ENCODE results near the gene FSTL5. TPM values are rescaled to one million over a fixed set of nuclear protein-coding genes. Genes with fewer than 3 reads are reported as not detected.

Gene FSTL5
- total RNA-seq, 5 donors from 2014 or later (not counting 1 experiment from before 2014, with no cell fraction given), result not detected

- Mint-ChIP-seq H3K27me3 (no peaks in the 10 kb centered on the region), H3K27ac (no peak overlapping the region), H3K4me3 (no peak overlapping the region), H3K36me3 (no peaks in the 10 kb centered on the region), H3K9me3 (peaks cover 4 to 5% (median 5%) of the 10 kb centered on the region in 3 donors), H3K4me1 (no peaks in the 10 kb centered on the region)
- CTCF ChIA-PET, result no interaction called here
- H3K9me3 ChIP-seq, result no peaks in the 10 kb centered on the region
- no peak overlapping the region for H3K4me3 ChIP-seq (ENCODE audit: control insufficient read depth in 1 of 2, extremely low read depth in 1 of 2, low read length in 1 of 2)
- no peaks in the 10 kb centered on the region for H3K36me3 ChIP-seq (ENCODE audit: control insufficient read depth in 2 of 2, extremely low read depth in 1 of 2, insufficient read depth in 1 of 2, low read length in 1 of 2)
- DNase-seq, result no peak
- 82% methylated on average over 2 of the region's 2 CpGs for WGBS (ENCODE audit: insufficient coverage)
- no peaks in the 10 kb centered on the region for H3K27me3 ChIP-seq (replicated peaks in 1 of 2; ENCODE audit: control insufficient read depth in 2 of 2, extremely low read depth in 1 of 2, insufficient read depth in 2 of 2, low read length in 1 of 2)
- no peaks in the 10 kb centered on the region for H3K4me1 ChIP-seq (ENCODE audit: control insufficient read depth in 1 of 2, extremely low read depth in 1 of 2, insufficient read depth in 2 of 2, low read length in 2 of 2)
- POLR2A ChIA-PET, result no interaction called here
- H3K27ac ChIP-seq (ENCODE audit: low read length), result no peak overlapping the region
- ATAC-seq (replicated peaks in 1 of 4), result no peak
Measured at GRCh38 chr4:162016991-162017390, 146.8 kb downstream of the FSTL5 start.

GRCh38 chr4:162016219-162016618 lies 147.6 kb downstream of the FSTL5 start:
- no peak for ATAC-seq (replicated peaks in 1 of 4)
- H3K27ac Mint-ChIP-seq, result no peak overlapping the region
- CTCF ChIA-PET, result no interaction called here

GRCh38 chr4:162015090-162015489 lies 148.7 kb downstream of the FSTL5 start:
- Histone ChIP-seq H3K9me3 (no peaks in the 10 kb centered on the region), H3K4me1 (ENCODE audit: control insufficient read depth in 1 of 2, extremely low read depth in 1 of 2, insufficient read depth in 2 of 2, low read length in 2 of 2) (no peaks in the 10 kb centered on the region), H3K27me3 (replicated peaks in 1 of 2; ENCODE audit: control insufficient read depth in 2 of 2, extremely low read depth in 1 of 2, insufficient read depth in 2 of 2, low read length in 1 of 2) (no peaks in the 10 kb centered on the region), H3K36me3 (ENCODE audit: control insufficient read depth in 2 of 2, extremely low read depth in 1 of 2, insufficient read depth in 1 of 2, low read length in 1 of 2) (no peaks in the 10 kb centered on the region), H3K27ac (ENCODE audit: low read length) (no peak overlapping the region), H3K4me3 (ENCODE audit: control insufficient read depth in 1 of 2, extremely low read depth in 1 of 2, low read length in 1 of 2) (no peak overlapping the region)
- Mint-ChIP-seq H3K36me3 (no peaks in the 10 kb centered on the region), H3K4me3 (no peak overlapping the region), H3K9me3 (peaks cover 4 to 8% (median 6%) of the 10 kb centered on the region in 3 donors), H3K4me1 (no peaks in the 10 kb centered on the region), H3K27ac (no peak overlapping the region), H3K27me3 (no peaks in the 10 kb centered on the region)
- ChIA-PET CTCF (no interaction called here), POLR2A (no interaction called here)
- 0% methylated on average over 1 of the region's 3 CpGs for WGBS (ENCODE audit: insufficient coverage)
- DNase-seq, result no peak
- ATAC-seq (replicated peaks in 1 of 4), result no peak

More at GRCh38 chr4:162016219-162016618, 147.6 kb downstream of the FSTL5 start:
- Mint-ChIP-seq H3K9me3 (peaks cover under 1 to 8% (median 3%) of the 10 kb centered on the region in 3 donors), H3K36me3 (no peaks in the 10 kb centered on the region), H3K4me1 (no peaks in the 10 kb centered on the region), H3K4me3 (no peak overlapping the region), H3K27me3 (no peaks in the 10 kb centered on the region)
- Histone ChIP-seq H3K4me3 (ENCODE audit: control insufficient read depth in 1 of 2, extremely low read depth in 1 of 2, low read length in 1 of 2) (no peak overlapping the region), H3K27me3 (replicated peaks in 1 of 2; ENCODE audit: control insufficient read depth in 2 of 2, extremely low read depth in 1 of 2, insufficient read depth in 2 of 2, low read length in 1 of 2) (no peaks in the 10 kb centered on the region), H3K4me1 (ENCODE audit: control insufficient read depth in 1 of 2, extremely low read depth in 1 of 2, insufficient read depth in 2 of 2, low read length in 2 of 2) (no peaks in the 10 kb centered on the region), H3K36me3 (ENCODE audit: control insufficient read depth in 2 of 2, extremely low read depth in 1 of 2, insufficient read depth in 1 of 2, low read length in 1 of 2) (no peaks in the 10 kb centered on the region), H3K9me3 (no peaks in the 10 kb centered on the region), H3K27ac (ENCODE audit: low read length) (no peak overlapping the region)
- WGBS (ENCODE audit: insufficient coverage), result no CpG with 5 or more reads among the region's 1 CpG
- DNase-seq, result no peak
- POLR2A ChIA-PET, result no interaction called here

- peaks cover 3 to 12% (median 4%) of the 10 kb centered on the region in 3 donors for H3K9me3 Mint-ChIP-seq
- Histone ChIP-seq H3K36me3 (ENCODE audit: control insufficient read depth in 2 of 2, extremely low read depth in 1 of 2, insufficient read depth in 1 of 2, low read length in 1 of 2) (no peaks in the 10 kb centered on the region), H3K27ac (ENCODE audit: low read length) (no peak overlapping the region), H3K27me3 (replicated peaks in 1 of 2; ENCODE audit: control insufficient read depth in 2 of 2, extremely low read depth in 1 of 2, insufficient read depth in 2 of 2, low read length in 1 of 2) (no peaks in the 10 kb centered on the region), H3K4me1 (ENCODE audit: control insufficient read depth in 1 of 2, extremely low read depth in 1 of 2, insufficient read depth in 2 of 2, low read length in 2 of 2) (no peaks in the 10 kb centered on the region), H3K4me3 (ENCODE audit: control insufficient read depth in 1 of 2, extremely low read depth in 1 of 2, low read length in 1 of 2) (no peak overlapping the region), H3K9me3 (no peaks in the 10 kb centered on the region)
- no peak overlapping the region for H3K27ac Mint-ChIP-seq
- H3K4me3 Mint-ChIP-seq, result no peak overlapping the region
- no peaks in the 10 kb centered on the region for H3K36me3 Mint-ChIP-seq
- ChIA-PET POLR2A (no interaction called here), CTCF (no interaction called here)
- ATAC-seq (replicated peaks in 1 of 4), result no peak
- H3K27me3 Mint-ChIP-seq, result no peaks in the 10 kb centered on the region
- H3K4me1 Mint-ChIP-seq, result no peaks in the 10 kb centered on the region
- no peak for DNase-seq
- WGBS (ENCODE audit: insufficient coverage), result no CpG with 5 or more reads among the region's 2 CpGs
Measured at GRCh38 chr4:162011089-162011488, 152.7 kb downstream of the FSTL5 start.

- Mint-ChIP-seq H3K9me3 (peaks cover 3 to 12% (median 4%) of the 10 kb centered on the region in 3 donors), H3K27me3 (no peaks in the 10 kb centered on the region), H3K4me3 (no peak overlapping the region), H3K4me1 (no peaks in the 10 kb centered on the region), H3K27ac (no peak overlapping the region), H3K36me3 (no peaks in the 10 kb centered on the region)
- no peak for ATAC-seq (replicated peaks in 1 of 4)
- Histone ChIP-seq H3K27ac (ENCODE audit: low read length) (no peak overlapping the region), H3K4me3 (ENCODE audit: control insufficient read depth in 1 of 2, extremely low read depth in 1 of 2, low read length in 1 of 2) (no peak overlapping the region), H3K27me3 (replicated peaks in 1 of 2; ENCODE audit: control insufficient read depth in 2 of 2, extremely low read depth in 1 of 2, insufficient read depth in 2 of 2, low read length in 1 of 2) (no peaks in the 10 kb centered on the region), H3K36me3 (ENCODE audit: control insufficient read depth in 2 of 2, extremely low read depth in 1 of 2, insufficient read depth in 1 of 2, low read length in 1 of 2) (no peaks in the 10 kb centered on the region), H3K4me1 (ENCODE audit: control insufficient read depth in 1 of 2, extremely low read depth in 1 of 2, insufficient read depth in 2 of 2, low read length in 2 of 2) (no peaks in the 10 kb centered on the region), H3K9me3 (no peaks in the 10 kb centered on the region)
- ChIA-PET POLR2A (no interaction called here), CTCF (no interaction called here)
- DNase-seq, result no peak
- no CpG with 5 or more reads among the region's 2 CpGs for WGBS (ENCODE audit: insufficient coverage)
Measured at GRCh38 chr4:162010362-162010761, 153.4 kb downstream of the FSTL5 start.

GRCh38 chr4:161992317-161992716 lies 171.5 kb downstream of the FSTL5 start:
- 95% methylated on average over 2 of the region's 7 CpGs for WGBS (ENCODE audit: insufficient coverage)
- ChIA-PET CTCF (no interaction called here), POLR2A (no interaction called here)
- H3K4me1 ChIP-seq (ENCODE audit: control insufficient read depth in 1 of 2, extremely low read depth in 1 of 2, insufficient read depth in 2 of 2, low read length in 2 of 2), result no peaks in the 10 kb centered on the region
- no peaks in the 10 kb centered on the region for H3K36me3 Mint-ChIP-seq
- no peaks in the 10 kb centered on the region for H3K27me3 ChIP-seq (replicated peaks in 1 of 2; ENCODE audit: control insufficient read depth in 2 of 2, extremely low read depth in 1 of 2, insufficient read depth in 2 of 2, low read length in 1 of 2)
- H3K27me3 Mint-ChIP-seq, result no peaks in the 10 kb centered on the region
- no peaks in the 10 kb centered on the region for H3K9me3 ChIP-seq
- DNase-seq (no peak), ATAC-seq (replicated peaks in 1 of 4) (no peak)
- no peaks in the 10 kb centered on the region for H3K4me1 Mint-ChIP-seq
- no peak overlapping the region for H3K4me3 ChIP-seq (ENCODE audit: control insufficient read depth in 1 of 2, extremely low read depth in 1 of 2, low read length in 1 of 2)
- H3K27ac Mint-ChIP-seq, result no peak overlapping the region
- peaks cover 12 to 19% (median 18%) of the 10 kb centered on the region in 3 donors for H3K9me3 Mint-ChIP-seq
- H3K36me3 ChIP-seq (ENCODE audit: control insufficient read depth in 2 of 2, extremely low read depth in 1 of 2, insufficient read depth in 1 of 2, low read length in 1 of 2), result no peaks in the 10 kb centered on the region
- no peak overlapping the region for H3K4me3 Mint-ChIP-seq
- no peak overlapping the region for H3K27ac ChIP-seq (ENCODE audit: low read length)

GRCh38 chr4:161991811-161992210 lies 172.0 kb downstream of the FSTL5 start:
- no peak for DNase-seq
- H3K4me1 Mint-ChIP-seq, result no peaks in the 10 kb centered on the region
- Histone ChIP-seq H3K36me3 (ENCODE audit: control insufficient read depth in 2 of 2, extremely low read depth in 1 of 2, insufficient read depth in 1 of 2, low read length in 1 of 2) (no peaks in the 10 kb centered on the region), H3K27ac (ENCODE audit: low read length) (no peak overlapping the region), H3K4me3 (ENCODE audit: control insufficient read depth in 1 of 2, extremely low read depth in 1 of 2, low read length in 1 of 2) (no peak overlapping the region), H3K9me3 (no peaks in the 10 kb centered on the region), H3K4me1 (ENCODE audit: control insufficient read depth in 1 of 2, extremely low read depth in 1 of 2, insufficient read depth in 2 of 2, low read length in 2 of 2) (no peaks in the 10 kb centered on the region), H3K27me3 (replicated peaks in 1 of 2; ENCODE audit: control insufficient read depth in 2 of 2, extremely low read depth in 1 of 2, insufficient read depth in 2 of 2, low read length in 1 of 2) (no peaks in the 10 kb centered on the region)
- CTCF ChIA-PET, result no interaction called here
- H3K9me3 Mint-ChIP-seq, result peaks cover 16 to 19% (median 18%) of the 10 kb centered on the region in 3 donors
- ATAC-seq (replicated peaks in 1 of 4), result no peak
- WGBS (ENCODE audit: insufficient coverage), result 80% methylated on average over 5 of the region's 5 CpGs
- no peak overlapping the region for H3K4me3 Mint-ChIP-seq
- no peaks in the 10 kb centered on the region for H3K27me3 Mint-ChIP-seq
- POLR2A ChIA-PET, result no interaction called here
- H3K36me3 Mint-ChIP-seq, result no peaks in the 10 kb centered on the region
- no peak overlapping the region for H3K27ac Mint-ChIP-seq

Data from T-cell (primary cell).